Epidermal melanocyte (primary cell): ENCODE results near the gene CACNA1H.
"Not testable (repeated sequence)": the region's sequence is repeated elsewhere in the genome, so short reads cannot be mapped to it uniquely, and the experiment has no call there.

Experiments
- DNase-seq: peaks from one replicate; pipeline ENCODE4 v3.0.0; 2011; ENCODE audit warnings: low spot score; ENCODE audit not compliant: insufficient read length

CACNA1H gene

GRCh38 chr16:1265090-1265630 lies 112.3 kb downstream of the CACNA1H start:
- no peak for DNase-seq

GRCh38 chr16:1265826-1266225 lies 112.9 kb downstream of the CACNA1H start:
- DNase-seq, result no peak

GRCh38 chr16:1269418-1269817 lies 116.5 kb downstream of the CACNA1H start:
- not testable (repeated sequence) for DNase-seq

GRCh38 chr16:1271380-1271723 lies 118.4 kb downstream of the CACNA1H start:
- DNase-seq, result no peak
